AG08395 (cell line): ENCODE results near the gene ZC3H18.

Experiments used
- DNase-seq: peaks from one replicate; pipeline ENCODE4 v3.0.0; 2012; ENCODE audit warnings: mixed read lengths, low spot score

Gene ZC3H18

DNA sequence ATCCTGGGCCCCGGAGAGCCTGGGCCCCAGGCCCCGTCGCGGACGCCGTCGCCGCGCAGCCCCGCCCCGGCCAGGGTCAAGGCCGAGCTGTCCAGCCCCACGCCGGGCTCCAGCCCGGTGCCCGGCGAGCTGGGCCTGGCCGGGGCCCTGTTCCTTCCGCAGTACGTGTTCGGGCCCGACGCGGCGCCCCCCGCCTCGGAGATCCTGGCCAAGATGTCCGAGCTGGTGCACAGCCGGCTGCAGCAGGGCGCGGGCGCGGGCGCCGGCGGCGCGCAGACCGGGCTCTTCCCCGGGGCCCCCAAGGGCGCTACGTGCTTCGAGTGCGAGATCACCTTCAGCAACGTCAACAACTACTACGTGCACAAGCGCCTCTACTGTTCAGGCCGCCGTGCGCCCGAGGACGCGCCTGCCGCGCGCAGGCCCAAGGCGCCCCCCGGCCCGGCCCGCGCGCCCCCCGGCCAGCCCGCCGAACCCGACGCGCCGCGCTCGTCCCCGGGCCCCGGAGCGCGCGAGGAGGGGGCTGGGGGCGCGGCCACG lies 36.8 kb upstream of the ZC3H18 start:
- peak; percentile 28 for DNase-seq

DNA sequence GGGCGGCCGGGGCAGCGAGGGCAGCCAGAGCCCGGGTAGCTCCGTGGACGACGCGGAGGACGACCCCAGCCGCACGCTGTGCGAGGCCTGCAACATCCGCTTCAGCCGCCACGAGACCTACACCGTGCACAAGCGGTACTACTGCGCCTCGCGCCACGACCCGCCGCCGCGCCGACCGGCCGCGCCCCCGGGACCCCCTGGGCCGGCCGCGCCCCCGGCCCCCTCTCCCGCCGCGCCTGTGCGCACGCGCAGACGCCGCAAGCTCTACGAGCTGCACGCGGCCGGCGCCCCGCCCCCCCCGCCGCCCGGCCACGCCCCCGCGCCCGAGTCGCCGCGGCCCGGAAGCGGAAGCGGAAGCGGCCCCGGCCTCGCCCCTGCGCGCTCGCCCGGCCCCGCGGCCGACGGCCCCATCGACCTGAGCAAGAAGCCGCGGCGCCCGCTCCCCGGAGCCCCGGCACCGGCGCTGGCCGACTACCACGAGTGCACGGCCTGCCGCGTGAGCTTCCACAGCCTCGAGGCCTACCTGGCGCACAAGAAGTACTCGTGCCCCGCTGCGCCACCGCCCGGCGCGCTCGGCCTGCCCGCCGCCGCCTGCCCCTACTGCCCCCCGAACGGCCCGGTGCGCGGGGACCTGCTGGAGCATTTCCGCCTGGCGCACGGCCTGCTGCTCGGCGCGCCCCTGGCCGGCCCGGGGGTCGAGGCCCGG lies 36.1 kb upstream of the ZC3H18 start:
- DNase-seq = peak; percentile 93

DNA sequence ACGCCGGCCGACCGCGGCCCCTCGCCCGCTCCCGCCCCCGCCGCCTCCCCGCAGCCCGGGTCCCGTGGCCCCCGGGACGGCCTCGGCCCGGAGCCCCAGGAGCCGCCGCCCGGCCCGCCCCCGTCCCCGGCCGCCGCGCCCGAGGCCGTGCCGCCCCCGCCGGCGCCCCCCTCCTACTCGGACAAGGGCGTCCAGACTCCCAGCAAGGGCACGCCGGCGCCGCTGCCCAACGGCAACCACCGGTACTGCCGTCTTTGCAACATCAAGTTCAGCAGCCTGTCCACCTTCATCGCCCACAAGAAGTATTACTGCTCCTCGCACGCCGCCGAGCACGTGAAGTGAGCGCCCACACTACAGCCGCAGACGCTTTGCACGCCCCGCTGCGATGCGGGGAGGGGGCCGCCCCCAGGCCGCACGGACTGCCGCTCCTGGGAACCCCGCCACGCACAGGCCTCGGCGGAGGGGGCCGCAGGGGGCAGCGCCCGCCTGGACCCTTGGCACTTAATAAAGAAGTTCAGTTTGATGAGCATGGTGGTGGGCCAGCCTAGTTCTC lies 35.5 kb upstream of the ZC3H18 start:
- DNase-seq = peak; percentile 45

DNA sequence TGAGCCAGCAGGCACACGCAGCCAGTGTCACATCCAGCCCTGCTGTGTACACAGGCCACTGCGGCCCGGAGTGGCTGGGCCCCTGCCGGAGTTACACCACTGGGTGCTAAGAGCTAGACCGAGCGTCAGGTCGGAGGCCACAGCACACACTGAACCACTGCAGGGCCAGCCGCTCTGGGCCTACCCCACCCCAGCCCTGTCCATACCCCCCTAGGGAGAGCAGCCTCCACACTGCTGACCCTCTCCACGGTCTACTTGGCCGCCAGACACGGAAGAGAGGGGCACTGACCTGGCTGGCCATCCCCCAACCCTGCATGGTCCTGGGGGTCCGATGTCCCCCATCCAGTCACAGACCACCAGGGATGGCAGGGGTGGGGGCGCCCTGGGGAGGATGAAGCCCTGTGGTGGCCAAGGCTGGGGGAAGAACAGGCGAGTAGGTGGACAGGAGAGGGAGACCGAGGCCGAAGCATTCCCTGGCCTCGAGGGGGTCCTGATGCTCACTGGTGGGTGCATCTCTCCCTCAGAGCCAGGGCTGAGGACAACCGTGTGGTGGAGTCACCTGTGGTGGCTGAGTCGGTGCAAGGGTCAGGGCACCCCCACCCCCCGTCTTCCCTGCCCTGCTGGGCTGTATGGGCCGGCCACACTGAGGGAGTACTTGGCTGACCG lies 34.9 kb upstream of the ZC3H18 start:
- no peak for DNase-seq

DNA sequence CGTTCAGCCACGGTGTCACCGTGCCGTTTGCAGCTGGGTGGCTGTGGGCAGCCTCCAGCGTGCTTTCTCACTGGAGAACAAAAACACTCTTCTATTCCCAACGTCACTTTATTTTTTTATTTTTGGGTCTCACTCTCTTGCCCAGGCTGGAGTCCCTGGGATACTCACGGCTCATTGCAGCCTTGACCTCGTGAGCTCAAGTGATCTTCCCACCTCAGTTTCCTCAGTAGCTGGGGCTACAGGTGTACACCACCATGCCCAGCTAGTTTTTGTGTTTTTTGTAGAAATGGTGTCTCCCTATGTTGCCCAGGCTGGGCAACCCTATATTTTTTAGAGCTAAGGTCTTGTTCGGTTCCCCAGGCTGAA lies 34.4 kb upstream of the ZC3H18 start:
- DNase-seq = no peak

DNA sequence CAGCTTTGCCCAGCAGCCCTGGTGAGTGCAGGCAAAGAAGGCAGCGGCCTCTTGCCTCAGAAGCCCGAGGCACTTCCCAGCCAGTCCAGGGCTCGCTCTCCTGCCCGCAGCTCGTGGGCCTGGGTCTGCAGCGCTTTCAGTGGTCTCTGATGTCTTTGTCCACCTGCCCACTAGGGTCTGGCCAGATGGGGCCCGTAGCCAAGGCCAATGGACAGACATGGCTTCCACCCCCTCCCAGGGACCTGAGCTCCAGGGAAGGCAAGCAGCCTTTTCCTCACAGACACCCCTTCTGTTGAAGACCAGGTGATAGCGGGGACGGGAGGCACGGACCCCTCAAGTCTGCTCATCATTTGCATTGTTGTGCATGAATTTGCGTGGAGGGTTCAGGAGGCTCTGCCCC lies 33.7 kb upstream of the ZC3H18 start:
- DNase-seq = no peak

DNA sequence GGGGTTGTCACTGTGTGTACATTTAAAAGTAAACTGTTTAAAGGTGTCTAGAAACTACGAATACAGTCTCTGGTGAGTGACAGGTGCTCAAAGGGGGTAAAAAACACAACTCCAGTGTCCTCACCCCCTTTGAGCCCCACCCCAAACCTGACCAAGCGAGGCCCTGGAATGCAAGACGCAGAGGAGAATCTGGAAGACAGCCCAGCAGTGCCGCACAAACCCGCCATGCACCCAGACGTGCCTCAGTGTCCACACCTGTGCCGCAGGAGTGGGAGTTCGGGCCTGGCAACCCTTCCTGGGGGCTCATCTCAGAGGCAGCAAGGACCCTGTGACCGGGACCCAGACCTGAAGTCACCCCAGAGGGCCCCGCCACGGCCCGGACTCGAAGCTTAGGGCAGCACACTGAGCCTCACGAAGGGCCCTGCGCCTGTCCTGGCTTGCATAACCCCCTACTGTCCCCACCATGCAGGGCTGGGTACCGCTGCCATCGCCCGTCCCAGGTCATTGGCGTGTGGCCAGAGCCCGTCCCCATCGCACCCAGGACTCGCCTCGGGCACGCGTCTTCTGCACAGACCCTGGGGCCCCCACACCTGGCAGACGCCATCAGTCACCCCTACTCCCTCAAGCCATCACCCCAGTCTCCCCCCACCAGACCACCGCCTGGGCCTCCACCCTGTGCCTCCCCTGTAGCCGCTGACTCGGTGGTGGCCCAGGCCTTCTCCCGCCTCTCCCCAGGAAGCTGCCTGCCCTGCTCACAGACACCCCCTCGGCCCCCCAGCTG lies 33.0 kb upstream of the ZC3H18 start:
- no peak for DNase-seq

DNA sequence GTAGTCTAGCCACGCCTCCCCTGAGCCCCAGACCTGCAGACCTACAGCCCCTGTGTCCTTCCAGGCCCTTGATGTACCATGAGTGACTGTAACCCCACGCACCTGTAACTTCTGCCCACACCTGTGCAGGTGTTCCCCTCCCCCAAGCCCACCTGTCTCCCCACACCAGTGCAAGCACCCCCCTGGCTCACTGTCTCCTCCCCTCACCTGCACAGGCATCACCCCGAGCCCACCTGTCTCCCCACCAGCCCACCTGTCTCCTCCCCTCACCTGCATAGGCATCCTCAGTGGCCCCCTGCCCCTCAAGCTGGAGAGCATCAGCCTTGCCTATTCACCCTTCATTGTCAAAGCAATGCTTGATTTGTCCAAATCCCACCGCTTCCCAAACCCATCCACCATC lies 32.3 kb upstream of the ZC3H18 start:
- DNase-seq = no peak

DNA sequence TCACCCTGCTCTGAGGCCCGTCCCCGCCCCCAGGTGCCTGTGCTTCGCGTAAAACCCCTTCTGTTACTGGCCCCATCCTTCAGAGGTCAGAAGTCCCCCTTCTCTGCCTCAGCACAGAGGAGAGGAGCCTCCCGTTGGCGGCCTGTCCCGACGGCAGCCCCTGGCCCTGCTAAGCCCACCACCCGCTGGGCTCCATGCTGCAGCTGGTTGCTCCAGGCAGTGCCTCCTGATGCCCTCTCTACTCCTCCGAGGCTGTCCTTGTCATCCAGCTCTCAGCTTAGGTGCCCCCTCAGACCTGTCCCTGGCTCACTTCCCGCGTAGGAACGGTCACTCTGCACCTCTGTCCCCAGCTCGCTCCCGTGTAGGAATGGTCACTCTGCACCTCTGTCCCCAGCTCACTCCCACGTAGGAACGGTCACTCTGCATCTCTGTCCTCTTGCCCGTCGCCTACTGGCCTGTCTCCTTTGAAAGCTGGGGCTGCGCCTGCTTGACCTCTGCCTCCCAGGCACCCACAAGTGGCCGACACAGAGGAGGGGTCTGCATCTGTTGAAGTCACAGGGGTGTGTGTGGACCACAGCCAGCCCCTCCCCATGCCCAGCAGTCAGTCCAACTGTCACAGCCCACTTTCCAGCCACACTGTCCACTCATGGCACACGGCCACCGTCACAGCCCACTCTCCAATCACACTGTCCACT lies 31.7 kb upstream of the ZC3H18 start:
- no peak for DNase-seq

DNA sequence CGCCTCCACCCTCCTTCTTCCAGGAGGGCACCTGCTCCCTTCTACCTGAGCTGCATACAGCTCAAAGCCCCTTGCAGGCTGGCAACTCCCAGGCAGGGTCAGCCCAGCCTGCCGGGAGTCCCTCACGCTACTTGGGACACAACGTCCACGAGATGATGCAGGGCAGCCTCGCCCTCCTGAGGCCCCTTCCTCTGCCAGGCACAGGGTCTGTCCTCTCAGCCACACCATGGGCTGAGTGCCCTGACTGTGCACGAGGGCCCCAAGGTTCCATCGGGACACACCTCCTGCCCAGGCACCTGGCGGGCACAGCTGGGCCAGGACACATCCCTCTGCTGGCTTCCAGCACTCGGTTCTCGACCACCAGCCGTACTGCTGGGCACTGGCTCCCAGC lies 30.9 kb upstream of the ZC3H18 start:
- DNase-seq = no peak

DNA sequence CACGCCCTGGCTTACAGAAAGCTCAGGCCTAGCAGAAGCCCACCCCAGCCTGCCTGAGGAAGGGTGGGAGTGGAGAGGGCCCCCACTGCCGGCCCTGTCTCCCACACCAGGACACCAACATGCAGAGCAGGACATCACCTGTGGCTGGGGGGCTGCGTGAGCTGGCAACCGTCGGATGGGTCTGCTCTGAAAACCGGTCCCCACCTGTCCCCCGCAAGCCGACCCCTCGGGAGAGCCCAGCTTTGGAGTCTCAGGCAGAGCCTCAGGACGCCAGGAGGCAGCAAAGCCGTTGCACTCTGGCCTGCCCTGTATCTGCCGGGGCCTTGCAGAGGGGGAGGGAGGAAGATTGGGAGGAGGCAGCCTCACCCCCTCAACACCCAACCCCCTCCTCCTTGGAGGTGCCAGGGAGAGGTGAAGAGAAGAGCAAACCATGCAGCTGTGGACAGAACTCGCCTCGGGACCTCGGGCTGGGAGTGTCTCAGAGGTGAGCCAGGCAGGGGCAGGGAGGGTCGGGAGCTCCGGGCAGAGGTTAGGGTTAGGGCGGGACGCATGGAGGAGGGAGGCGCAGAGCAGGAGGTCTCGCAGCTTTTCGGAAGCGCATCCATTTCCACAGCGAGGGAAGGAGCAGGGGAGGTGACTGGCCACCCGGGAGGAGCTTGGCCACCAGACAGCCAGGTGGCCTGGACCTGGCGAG lies 30.4 kb upstream of the ZC3H18 start:
- no peak for DNase-seq

DNA sequence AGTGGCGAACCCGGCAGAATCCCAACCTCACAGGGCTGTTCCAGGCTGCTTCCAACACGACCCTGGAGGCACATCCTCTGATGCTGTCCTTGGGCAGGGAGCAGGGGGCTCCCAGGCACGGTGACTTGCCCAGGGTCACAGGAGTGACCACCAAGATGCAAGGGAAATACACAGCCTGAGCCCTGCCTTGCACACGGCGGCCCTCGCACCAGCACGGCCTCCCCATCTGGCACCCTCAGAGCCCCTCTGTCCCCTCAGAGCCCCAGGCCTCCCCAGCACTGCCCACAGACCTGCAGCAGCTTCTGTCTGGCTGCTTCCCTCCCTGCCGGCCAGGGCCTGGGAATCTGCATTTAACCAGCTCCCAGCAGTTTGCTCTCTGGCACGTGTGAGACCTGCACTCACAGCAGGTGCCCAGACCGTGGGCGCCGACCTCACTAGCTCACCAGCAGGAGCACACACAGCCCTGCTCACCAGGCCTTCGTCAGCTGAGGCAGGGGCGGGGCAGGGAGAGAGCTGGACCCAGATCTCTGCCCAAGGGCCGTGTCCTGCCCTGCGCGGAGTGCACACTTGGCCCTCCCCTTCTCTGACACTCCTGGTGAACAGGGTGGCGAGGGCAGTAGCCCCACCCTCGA lies 29.7 kb upstream of the ZC3H18 start:
- DNase-seq = no peak

DNA sequence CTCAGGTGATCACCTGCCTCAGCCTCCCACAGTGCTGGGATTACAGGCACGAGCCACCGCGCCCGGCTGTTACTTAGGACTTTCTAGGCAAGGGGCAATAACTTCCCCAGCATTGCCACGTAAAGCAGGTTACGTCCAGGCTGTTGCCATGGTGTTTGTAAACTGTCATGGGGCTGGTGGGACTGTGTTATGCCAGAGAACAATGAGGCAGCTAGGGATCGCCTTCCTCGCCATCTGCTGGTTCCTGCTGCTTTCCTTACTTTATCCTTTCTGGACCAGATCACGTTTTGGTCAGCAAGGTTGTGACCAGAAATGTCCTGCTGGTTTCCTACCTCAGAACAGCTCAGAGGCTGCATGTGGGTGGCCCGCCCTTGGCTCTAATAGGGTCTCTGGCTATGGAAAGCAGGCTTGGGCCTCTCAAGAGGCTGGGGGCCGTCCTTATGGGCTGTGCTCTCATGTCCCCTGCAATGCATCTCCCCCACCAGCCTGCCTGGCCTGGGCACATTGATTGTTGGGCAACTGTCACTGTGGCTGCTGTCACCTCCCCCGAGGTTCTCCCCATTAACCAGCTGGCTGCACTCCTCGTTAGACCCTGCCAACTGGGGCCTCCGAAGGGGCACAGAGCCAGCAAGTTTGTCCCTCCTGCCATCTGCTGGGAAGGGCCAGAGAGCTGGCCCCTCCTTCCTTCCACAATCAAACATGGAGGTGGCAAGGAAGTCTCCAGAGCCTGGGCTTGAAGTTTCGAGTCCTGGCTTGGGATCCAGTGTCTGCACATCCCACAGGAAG lies 28.2 kb upstream of the ZC3H18 start:
- DNase-seq = no peak

DNA sequence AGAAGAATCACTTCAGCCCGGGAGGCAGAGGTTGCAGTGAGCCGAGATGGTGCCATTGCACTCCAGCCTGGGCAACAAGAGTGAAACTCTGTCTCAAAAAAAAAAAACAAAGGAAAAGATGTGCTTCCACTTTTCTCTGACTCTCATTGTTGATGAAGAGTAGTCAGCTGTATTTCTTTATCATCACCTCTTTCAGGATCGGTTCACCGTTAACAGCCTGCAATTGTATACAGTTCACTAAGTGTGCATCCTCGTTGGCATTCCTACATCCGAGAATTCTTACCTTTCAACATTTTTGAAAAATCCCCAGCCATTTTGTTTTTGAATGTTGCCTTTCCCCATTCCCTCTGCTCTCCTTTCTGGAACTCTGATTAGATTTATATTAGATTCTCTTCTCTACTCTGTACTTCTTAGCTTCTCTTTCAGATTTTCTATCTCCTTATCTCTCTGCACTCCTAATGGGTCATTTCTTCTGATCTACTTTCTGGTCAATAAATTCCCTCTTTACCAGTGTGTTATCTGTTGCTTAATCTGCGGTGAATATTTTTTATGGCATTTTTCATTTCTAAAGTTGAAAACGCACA lies 26.9 kb upstream of the ZC3H18 start:
- no peak for DNase-seq

DNA sequence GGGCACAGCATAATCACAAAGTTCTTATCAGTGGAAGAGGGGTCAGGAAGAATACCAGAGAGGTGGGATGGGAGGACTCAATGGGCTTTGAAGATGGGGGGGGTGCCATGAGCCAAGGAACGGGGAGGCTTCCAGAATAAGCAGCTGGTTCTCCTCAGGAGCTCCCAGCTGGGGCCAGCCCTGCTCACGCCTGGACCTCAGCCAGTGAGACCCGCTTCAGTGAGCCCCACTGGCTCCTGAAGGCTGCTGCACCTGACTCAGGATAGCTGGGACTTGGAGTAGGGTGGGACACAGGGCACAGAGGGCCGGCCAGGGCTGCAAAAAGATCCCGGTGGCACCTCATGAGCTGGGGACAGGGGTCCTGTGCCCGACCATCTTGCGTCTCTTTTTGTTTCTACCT lies 24.4 kb upstream of the ZC3H18 start:
- no peak for DNase-seq

DNA sequence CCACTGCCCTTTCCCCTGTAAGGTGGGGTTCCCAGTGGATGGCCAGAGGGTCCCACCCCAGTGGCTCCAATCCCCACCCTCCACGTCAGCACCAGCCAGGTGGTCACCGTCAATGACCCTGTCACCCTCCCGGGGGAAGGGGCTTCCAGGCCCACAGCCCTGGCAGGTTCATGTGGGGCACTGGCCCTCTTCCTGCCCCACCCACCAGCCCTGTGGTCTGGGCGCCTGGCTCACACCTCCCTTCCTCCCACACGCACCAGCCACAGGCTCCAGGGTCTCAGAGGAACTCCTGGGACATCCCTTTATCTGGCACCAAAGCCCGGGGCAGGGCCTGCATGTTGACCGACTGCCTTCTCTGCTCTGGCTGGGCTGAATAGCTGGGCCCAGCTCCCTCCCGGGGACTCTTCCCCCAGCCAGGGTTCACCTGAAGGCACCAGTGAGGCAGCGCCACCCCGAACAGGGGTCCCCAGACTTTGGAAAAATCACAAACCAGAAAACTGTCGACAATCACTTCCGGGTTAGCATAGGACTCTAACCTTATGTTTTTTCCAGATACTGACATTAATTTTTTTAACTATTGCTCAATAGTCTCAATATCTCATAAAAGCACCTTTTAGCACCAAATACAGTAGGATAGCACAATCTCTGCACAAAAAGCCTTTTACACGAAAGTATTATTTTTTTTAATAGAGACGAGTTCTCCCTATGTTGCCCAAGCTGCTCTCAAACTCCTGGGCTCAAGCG lies 21.9 kb upstream of the ZC3H18 start:
- no peak for DNase-seq

DNA sequence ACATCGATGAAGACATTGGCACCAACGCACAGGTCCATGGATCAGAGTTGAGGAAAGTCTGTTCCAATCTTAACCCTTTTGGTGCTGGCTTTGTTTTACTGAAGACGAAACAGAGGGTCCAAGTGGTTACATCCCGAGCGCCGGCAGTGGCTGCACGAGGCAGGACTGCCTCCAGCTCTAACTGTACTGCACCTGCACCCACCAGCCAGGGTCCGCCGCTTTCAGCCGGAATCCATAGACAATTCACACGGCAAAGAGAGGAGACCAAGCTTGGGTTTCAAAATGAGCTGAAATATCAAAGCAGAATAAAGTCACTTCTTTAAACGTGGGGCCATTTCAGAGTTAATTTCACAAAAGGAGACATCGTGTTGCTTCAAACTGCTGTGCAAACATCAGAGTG lies 21.2 kb upstream of the ZC3H18 start:
- no peak for DNase-seq

DNA sequence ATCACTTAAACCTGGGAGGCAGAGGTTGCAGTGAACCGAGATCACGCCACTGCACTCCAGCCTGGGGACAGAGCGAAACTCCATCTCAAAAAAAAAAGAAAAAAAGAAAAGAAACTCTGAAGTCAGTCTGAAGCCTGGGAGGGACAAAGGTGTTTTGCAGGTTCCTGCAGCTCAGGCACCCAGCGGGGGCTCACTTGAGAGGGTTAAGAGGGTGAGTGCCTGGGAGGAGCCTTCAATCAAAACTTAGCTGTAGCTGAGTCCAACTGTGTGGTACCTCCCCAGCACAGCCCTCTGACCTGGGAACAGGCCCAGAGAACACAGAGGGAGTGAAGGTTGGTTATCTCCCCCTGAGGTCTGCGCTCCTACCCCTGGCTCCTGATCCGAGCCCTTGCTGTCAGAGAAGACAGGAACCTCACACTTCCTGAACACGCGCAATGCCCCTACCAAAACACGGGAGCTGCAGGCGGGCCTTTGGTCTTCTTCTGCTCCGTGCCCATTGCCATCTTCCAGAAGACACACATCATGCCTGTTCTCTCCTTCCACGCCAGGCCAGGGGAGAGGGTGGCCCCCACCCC lies 20.4 kb upstream of the ZC3H18 start:
- DNase-seq = no peak

DNA sequence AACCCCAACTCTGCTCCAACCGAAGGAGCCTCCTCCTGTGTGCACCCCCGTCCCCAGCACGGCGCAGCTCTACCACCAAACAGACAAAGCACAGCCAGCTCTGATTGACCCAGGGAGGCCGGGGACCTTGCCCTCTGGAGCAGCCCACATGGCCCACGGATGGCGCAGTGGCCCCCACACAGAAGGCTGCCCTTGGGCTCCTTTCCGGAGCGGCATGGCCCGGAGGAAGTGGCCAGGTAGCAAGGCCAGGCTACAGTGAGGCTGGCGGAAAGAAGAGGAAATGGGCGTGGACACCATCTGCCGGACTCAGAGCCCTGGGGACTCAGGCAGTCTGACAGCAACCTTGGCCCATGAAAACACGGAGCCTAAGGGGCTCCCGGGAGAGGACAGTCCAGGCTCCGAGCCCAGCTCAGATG lies 19.9 kb upstream of the ZC3H18 start:
- no peak for DNase-seq
